Lower leg skin (tissue), 4 donors: ENCODE data around the gene PFN4. TPM values are rescaled to one million over a fixed set of nuclear protein-coding genes. Genes with fewer than 3 reads are reported as not detected.
A peak's percentile ranks its signal among the peaks of the same experiment; 100 is the strongest.
"Not testable (repeated sequence)": the region's sequence is repeated elsewhere in the genome, so short reads cannot be mapped to it uniquely, and the experiment has no call there.

Experiments used
- DNase-seq, 2 donors: peaks; one replicate each; pipeline ENCODE4 v3.0.0-alpha.2; 2019; ENCODE audit warnings: low spot score in 2 of 2
- H3K4me3 ChIP-seq: fragments of 200-600 bp; sonication (generic); 2 replicates; pipeline ENCODE4 v1.5.1; 2017; ENCODE audit warnings: mild to moderate bottlenecking, low read depth; ENCODE audit not compliant: poor library complexity, severe bottlenecking
- CTCF ChIP-seq, 3 donors: fragments of 450-650 bp; IDR thresholded peaks; one replicate each; pipeline ENCODE4 v1.5.1; 2016; ENCODE audit warnings: antibody characterized with exemption in 3 of 3, mild to moderate bottlenecking in 3 of 3, moderate library complexity in 2 of 3
- POLR2A ChIP-seq, 2 donors: fragments of 450-650 bp; IDR thresholded peaks; one replicate each; pipeline ENCODE4 v1.6.1; 2016 to 2017; ENCODE audit warnings: antibody characterized with exemption in 2 of 2, mild to moderate bottlenecking in 1 of 2, moderate library complexity in 1 of 2
- WGBS, 2 donors: methylation state at CpG; one replicate each; pipeline ENCODE4 v1.1.5; 2018; 5-methylcytosine and 5-hydroxymethylcytosine counted together
- intact Hi-C: fragments of 100-400 bp; cut with DNase I; formaldehyde crosslinking; loops from one replicate; pipeline ENCODE4 v1.15.0; 2023; ENCODE audit warnings: low total_unique reads
- total RNA-seq, 4 donors: library from RNA; depleted of rRNA; stranded (reverse); fragments of >200 nt; gene quantifications; one replicate each; pipeline ENCODE4 v1.1.0, GENCODE V29; 2016

Gene PFN4
- total RNA-seq, 4 donors from 2014 or later: 0.65 TPM; not detected in 3

- TF ChIP-seq CTCF (IDR thresholded peaks at IDR 0.05): no peak
- TF ChIP-seq POLR2A (IDR thresholded peaks at IDR 0.05): no peak
Measured at GRCh38 chr2:24147364-24147763, 24.2 kb upstream of the PFN4 start.

GRCh38 chr2:24140305-24140704 is 17.2 kb upstream of the PFN4 start:
- WGBS, 2 donors: 92 to 96% methylated on average over 5 of the region's 5 CpGs
- DNase-seq, H3K4me3 ChIP-seq, intact Hi-C loops: not testable (repeated sequence)

More at GRCh38 chr2:24147364-24147763, 24.2 kb upstream of the PFN4 start:
- intact Hi-C loops: no loop called here
- DNase-seq: no peak
- no peak overlapping the region for H3K4me3 ChIP-seq

- no peak for DNase-seq
- no peak for TF ChIP-seq POLR2A (IDR thresholded peaks at IDR 0.05)
- TF ChIP-seq CTCF (IDR thresholded peaks at IDR 0.05): no peak
- H3K4me3 ChIP-seq: no peak overlapping the region
- intact Hi-C loops: no loop called here
- 95 to 96% methylated on average over 3 of the region's 3 CpGs for WGBS, 2 donors
Measured at GRCh38 chr2:24132543-24132942, 9.4 kb upstream of the PFN4 start.

GRCh38 chr2:24125956-24126355 is 2.8 kb upstream of the PFN4 start:
- 35 to 38% methylated on average over 1 of the region's 1 CpG for WGBS, 2 donors
- intact Hi-C loops: no loop called here
- no peak overlapping the region for H3K4me3 ChIP-seq
- no peak for TF ChIP-seq CTCF (IDR thresholded peaks at IDR 0.05)
- TF ChIP-seq POLR2A (IDR thresholded peaks at IDR 0.05): no peak
- no peak for DNase-seq

GRCh38 chr2:24123922-24124580 is 917 bp upstream of the PFN4 start:
- intact Hi-C loops: no loop called here
- TF ChIP-seq CTCF (IDR thresholded peaks at IDR 0.05) (no peak), POLR2A (IDR thresholded peaks at IDR 0.05) (no peak)
- 11 to 13% methylated on average over 8 of the region's 9 CpGs for WGBS, 2 donors
- H3K4me3 ChIP-seq: peak overlapping the region; percentile 63
- no peak for DNase-seq

- intact Hi-C loops: no loop called here
- peak overlapping the region; percentile 63 for H3K4me3 ChIP-seq
- WGBS, 2 donors: 8 to 9% methylated on average over 15 of the region's 15 CpGs
- no peak for TF ChIP-seq CTCF (IDR thresholded peaks at IDR 0.05)
- no peak for TF ChIP-seq POLR2A (IDR thresholded peaks at IDR 0.05)
- DNase-seq: no peak
Measured at GRCh38 chr2:24122366-24123194, 554 bp downstream of the PFN4 start.
